Amygdala (tissue), 56 donors: ENCODE measurements around the gene GRN.
"Not testable (repeated sequence)": the region's sequence is repeated elsewhere in the genome, so short reads cannot be mapped to it uniquely, and the experiment has no call there.

Experiments used
- DNase-seq, 56 donors: peaks; one replicate each; lab custom pipeline; 2025; lab: John Stamatoyannopoulos, UW

GRN gene

DNA sequence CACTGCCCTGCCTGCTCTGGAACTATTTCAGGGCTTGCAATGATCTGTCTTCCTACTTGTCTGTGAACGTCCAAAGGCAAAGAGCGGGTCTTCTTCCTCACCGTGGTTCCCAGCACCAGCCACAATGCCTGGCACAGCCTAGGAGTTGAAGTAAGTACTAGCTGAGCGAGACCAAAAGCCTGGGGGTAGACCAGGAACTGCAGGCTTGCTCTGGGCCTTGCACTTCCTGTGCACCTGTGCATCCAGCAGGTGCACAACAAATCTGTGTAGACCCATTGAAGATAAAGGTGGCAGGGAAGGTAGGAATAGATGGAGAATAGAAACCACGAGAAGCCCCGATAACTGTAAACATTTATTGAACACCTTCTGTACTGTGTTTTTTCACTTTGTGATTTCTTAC lies 13.9 kb downstream of the GRN start:
- no peak for DNase-seq

DNA sequence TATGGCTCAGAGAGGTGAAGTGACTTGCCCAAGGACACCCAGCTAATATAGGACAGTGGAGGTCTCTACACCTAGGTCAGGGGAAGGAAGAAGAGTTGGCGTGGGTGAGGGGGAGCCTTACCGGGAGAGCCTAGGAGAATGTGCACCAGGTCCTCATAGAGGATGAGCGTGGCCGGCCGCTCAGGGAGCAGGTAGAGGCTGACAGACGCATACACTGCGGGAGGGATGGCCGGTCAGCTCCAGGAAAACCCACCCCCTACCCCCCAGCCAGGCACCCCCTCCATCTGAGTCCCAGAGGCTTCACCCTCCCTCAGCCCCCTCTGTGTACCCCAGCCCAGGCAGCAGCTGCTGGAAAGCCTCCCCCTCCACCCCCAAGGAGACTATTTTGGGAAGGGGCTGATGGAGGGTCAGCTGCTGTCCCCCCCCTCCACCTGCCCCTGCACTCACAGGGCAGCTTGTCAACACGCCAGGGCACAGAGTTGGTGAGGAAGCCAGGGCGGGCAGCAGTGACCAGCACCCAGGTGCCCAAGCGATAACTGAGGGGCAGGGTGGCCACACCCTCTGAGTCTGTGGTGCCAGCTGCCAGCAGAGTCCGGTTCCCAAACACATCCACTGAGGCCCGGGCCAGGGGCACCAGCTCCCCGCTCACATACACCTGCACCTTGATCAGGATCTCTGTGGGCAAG lies 14.5 kb downstream of the GRN start:
- DNase-seq = no peak

DNA sequence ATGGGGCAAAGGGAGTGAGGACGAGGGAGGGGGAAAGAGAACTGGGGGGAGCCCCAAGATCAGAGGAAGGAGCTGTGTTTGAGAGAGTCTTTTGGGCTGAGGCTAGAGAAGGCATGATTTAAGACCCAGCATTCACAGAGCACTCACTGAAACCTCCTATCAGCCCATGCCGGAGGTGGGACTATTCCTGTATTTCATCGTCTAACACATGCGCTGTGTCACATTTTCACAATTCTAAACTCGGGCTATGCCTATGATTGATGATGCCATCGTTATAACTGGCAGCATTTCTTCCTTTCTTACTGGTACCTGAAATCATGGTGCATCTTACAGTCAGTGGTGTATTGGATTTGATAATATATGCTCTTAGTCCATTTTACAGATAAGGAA lies 15.0 kb downstream of the GRN start:
- DNase-seq = no peak

DNA sequence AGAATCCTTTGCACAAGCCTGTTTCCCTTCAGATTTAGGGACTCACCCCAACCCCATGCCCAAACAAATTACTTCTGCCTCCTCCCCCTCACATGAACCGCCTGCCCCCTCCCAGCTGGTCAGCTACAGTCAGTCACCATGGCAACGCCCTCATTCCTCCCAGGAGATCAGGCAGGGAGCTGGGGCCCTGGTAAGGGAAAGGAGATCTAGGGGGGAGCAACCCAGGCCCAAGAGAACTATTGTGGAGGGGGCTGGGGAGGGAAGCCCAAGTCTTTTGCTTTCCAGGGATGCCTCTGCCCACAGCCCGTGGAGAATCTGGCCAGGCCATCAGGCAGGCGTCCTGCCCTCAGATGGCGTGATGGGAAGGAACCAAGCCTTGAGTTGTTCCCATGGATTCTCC lies 15.7 kb downstream of the GRN start:
- DNase-seq = peak in 3 of 56 donors; percentile 19 to 27 (median 25)

DNA sequence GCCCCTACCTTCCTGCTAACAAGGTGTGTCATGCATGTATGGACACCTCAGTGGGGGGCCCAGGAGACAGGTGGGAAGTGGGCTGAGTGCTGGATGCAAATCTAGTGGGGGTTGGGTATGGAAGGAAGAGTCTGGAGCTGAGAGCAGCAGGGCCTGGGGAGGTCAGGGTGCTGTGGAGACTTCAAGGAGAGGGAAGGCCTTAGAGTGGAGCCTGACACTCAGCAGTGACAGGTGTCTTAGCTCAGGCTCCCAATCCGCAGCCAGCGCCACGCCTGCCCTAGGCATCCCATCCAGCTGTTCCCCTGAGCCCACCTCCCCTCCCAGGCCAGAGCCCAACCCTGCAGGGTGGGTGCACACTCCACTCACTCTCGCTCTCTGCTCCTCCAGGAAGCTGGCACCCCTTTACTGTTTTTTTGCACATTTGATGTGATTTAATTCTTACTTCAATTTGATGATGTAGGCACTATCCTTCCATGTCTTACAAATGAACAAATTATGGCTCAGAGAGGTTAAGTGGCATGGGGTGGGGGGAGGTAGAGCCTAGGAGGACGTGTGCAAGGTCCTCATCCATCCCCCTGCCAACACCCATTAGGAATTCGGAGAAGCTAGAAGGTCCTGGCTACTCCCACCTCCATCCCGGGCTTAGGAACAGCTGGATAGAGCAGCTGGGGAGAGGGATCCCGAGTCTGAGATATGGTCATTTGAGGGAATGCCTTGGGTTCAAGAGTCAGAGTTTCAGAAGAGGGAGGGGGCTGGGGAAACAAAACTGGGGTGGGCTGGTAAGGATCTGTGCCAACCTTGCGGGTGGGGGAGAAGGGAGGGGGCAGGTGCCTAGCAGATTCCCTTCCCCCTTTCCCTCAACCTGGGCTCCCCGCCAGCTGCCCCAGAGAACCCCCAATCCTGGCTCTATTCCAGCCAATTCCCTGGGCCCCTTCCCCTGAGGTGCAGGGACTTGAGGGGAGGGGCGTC lies 16.5 kb downstream of the GRN start:
- DNase-seq = peak in 1 of 56 donors; percentile 41

DNA sequence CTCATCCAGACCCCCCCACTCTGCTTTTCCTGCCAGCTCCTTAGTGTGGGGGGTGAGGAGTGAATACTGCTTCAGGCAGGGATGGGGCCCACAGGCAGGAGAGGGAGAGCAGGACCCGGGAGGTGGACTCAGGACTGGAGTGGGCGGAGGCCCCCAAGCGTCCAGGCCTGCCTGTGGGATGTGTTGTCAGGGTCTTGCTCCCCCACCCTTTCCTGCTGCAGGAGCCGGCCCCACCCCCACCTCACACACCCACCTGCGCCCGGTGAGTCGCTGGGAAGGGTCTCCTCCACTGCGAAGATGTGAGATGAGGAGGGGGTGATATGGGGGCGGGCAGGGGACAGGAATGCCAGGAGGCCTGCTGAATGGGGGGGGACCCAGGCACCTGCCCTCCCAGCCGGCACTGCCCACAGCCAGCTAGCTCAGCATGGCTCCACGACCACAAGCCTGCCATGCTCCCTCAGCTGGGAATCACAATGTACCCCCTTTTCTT lies 17.4 kb downstream of the GRN start:
- DNase-seq = no peak

DNA sequence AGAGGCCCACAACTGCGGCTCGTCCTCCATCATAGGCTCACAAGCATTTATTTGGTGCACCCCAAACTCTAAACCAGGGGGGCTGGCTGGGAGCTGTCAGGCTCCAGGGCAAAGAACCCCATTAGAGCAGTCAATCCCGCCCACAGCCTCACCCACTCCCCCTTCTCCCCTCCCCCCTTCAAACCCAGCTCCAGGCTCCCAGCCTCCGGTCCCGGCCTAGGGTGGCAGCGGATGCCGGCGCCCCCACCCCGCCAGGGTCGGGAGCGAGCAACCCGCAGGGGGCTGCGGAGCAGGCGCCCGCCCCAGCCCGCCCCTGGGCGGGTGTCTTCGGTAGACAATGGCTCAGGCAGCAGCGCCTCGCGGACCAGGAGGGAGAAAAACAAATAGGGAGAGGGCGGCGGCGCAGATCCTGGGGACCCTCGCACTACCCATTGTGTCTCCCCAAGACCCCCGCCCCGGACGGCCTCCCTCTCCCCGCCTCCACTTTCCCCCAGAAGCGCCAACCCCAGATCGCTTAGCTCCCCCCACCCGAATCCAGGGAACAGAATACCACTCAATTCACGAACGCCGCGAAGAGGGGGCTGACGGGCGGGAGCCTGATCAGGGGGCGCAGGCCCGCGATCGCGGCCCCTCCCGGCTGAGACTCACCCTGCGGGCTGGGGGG lies 18.0 kb downstream of the GRN start:
- DNase-seq = peak in 4 of 56 donors; percentile 13 to 43 (median 24)

DNA sequence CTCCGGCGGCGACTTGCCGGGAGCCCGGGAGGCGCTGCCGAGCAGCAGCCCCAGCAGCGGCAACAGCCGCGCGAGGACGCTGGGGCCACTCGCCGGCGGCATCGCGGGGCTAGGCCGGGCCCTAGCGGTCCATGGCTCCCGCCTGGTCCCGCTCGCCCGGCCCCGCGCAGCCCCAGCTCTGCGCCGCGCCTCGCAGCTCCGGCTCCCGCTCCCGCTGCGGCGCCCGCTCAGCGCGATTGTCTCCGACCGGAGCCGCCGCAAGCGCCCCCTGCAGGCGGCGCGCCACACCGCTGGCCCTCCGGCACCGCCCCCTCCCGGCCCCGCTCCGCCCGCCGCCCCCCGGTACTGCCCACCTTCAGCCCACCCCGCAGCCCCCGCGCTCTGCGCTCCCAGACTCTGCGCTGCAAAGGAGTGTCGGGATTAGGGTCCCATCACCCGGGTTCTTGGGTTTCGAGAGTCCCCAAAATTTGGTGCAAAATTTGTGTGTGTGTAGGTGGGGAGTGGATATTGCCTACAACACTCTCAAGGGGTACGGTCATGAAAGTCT lies 18.6 kb downstream of the GRN start, which contains the start of gene FAM171A2:
FAM171A2 (minus strand) TSS at position 241 of the 547 bp plus-strand sequence; CDS start at position 102, 139 bp downstream.
- DNase-seq = peak in 31 of 56 donors; percentile 13 to 68 (median 36)

DNA sequence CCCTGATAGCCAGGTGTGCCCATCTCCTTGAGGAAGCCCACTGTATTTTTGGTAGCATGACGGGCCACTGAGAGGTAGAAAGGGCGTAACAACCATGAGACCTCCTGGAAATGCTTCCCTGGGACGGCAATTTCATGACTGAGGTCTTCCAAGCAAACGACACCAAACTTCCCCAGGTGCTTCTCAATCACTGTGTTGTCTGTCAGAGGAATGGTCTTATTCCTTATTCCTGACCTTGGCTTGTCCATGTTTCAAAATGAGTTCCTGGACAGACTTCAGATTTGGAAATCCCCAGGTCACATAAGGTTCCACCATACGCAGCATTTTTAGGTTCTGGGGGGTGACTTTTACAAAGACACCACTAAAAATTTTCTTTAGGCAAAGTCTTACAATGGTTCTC lies 19.9 kb downstream of the GRN start:
- not testable (repeated sequence) for DNase-seq

DNA sequence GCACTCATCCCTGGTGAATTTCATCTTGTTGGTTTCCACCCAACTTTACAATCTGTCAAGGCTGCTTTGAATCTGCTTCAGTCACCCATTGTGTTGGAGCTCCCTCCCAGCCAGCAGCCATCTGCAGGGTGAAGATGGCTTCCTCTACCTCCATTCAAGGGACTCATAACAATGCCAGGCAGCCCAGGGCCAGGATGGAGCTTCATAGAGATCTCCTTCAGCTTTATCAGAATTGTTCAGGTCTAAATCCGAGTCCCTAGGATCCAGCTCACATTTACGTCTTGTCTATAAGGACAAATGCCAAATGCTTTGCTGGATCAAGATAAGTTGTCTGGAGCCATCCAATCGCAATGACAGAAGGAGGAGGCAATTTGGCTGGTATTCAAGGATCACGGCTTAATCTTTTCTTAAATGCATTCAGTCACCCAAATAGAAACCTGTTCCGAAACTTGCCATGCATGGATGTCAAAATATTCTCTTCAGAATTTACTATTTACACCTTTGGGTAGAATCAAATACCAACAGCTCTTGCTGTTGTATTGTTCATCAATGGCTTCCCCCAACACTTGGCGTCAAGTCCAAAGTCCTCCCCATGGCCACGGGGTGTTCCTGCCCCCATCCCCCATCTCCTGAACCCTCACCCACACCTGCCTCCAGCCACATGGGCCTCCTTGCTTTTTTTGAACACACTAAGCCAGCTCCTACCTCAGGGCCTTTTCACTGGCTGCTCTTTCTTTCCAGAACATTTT lies 22.3 kb downstream of the GRN start:
- peak in 4 of 56 donors; percentile 12 to 48 (median 22) for DNase-seq

DNA sequence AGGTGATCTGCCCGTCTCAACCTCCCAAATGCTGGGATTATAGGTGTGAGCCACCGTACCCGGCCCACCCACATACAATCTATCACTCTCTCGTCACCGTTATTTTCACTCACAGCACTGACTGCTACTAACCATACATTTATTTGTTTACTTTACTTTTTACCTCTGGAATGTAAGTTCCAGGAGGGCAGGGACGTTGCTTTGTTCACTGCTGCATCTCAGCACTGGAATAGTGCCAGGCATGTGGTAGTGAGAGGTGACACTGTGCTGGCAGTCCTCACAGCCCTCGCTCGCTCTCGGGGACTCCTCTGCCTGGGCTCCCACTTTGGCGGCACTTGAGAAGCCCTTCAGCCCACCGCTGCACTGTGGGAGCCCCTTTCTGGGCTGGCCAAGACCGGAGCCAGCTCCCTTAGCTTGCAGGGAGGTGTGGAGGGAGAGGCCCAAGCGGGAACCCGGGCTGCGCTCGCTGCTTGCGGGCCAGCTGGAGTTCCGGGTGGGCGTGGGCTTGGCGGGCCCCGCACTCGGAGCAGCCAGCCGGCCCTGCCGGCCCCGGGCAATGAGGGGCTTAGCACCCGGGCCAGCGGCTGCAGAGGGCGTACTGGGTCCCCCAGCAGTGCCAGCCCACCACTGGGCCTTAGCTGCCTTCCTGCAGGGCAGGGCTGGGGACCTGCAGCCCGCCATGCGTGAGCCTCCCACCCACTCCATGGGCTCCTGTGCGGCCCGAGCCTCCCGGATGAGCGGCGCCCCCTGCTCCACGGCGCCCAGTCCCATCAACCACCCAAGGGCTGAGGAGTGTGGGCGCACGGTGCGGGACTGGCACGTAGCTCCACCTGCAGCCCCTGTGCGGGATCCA lies 23.5 kb downstream of the GRN start:
- not testable (repeated sequence) for DNase-seq

DNA sequence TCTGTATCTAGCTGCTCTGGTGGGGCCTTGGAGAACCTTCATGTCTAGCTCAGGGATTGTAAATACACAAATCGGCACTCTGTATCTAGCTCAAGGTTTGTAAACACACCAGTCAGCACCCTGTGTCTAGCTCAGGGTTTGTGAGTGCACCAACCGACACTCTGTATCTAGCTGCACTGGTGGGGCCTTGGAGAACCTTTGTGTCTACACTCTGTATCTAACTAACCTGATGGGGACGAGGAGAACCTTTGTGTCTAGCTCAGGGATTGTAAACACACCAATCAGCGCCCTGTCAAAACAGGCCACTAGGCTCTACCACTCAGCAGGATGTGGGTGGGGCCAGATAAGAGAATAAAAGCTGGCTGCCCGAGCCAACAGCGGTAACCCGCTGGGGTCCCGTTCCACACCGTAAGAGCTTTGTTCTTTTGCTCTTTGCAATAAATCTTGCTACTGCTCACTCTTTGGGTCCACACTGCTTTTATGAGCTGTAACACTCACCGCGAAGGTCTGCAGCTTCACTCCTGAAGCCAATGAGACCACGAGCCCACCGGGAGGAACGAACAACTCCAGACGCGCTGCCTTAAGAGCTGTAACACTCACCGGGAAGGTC lies 24.4 kb downstream of the GRN start:
- not testable (repeated sequence) for DNase-seq

DNA sequence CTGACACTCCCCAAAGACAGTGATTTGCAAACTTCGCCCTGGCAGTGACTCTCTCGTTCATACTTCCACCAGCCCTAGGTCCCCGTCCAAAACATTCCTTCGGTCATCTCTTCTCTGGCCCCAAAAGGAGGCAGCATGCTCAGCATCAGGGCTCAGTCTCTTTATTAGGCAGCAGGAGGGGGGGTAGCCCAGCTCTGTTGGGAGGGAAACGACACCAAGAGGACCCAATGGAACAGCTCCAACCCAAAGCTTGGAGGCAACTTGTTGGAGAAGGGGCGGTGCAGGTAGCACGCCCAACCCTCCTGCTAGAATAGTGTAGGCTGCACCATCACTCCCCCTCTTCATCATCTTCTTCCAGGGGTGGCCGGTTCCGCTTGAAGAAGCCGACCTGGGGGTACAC lies 26.9 kb downstream of the GRN start:
- DNase-seq = no peak

DNA sequence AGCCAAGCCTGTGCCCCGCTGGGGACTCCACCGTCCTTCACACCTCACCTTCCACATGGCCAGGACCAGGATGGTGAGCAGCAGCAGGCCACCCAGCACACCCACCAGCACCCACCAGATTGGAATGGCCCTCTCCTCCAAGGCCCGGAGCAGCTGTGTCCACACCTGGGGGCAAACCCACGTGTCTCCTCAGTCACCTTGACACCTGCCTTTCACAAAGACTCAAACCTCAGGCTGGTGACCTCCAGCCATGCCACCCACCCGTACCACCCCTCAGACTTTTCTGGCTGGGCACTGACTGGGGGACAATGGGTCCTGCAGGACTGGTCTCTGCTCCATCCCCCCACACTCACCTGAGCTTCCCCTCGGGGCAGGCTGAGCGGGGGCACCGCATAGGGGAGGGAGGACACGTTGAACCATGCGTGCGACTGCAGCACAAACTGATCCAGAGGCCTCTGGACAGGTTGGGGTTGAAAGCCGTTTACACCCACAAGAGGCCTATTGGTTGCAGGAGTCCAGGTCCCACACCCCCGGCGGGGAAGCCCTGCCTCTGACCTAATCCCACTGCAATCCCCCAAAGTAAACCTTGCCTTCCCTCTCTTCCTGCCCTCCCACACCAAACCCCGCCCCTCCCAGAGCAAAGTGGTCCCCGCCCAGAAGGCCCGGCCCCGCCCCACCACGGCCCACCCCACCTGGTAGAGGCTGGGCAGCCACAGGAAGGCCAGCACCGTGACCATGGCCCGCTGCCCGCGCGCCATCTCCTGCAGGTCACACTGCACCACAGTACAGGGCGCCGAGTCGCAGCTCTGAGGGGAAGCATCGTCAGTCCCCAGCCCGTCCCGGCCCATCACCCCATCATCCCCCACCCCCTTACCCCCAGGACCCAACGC lies 29.4 kb downstream of the GRN start:
- DNase-seq = no peak

DNA sequence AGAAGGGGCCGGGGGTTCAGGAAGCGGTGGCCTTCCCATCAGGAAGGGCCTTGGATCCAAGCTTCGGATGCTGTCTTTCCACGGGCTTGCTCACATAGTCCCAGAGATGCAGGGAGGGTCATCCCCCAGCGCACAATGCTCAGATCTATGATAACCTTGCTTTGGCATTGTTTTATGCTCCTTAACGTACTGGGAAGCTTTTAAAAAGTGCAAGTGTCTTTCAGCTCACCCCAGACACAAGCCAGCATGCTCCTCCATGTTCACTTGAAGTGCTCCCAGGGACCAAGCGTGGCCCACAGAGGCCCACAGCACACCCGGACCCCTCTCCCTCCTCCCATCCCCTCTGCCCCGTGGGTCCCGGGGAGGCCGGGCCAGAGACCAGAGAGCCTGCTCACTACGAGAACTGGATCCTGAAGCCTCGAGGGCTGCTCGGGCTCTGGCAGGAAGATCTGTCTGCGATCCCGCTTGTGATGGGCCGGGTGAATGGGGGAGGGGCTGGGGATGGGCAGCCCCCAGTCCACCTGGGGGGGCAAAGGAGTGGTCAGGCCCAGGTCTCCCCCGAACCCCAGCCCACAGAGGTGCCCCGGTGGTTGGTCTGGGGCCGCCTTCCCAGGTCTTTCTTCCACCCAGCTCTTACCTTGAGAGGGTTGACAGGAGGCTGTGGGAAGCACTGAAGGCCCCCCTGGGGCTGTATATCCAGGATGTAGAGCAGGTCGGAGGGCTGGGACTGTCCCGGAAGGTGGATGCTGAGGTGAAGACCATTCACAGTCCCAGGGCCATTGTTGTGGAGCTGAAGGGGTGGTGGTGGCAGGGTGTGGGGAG lies 30.3 kb downstream of the GRN start:
- no peak for DNase-seq

DNA sequence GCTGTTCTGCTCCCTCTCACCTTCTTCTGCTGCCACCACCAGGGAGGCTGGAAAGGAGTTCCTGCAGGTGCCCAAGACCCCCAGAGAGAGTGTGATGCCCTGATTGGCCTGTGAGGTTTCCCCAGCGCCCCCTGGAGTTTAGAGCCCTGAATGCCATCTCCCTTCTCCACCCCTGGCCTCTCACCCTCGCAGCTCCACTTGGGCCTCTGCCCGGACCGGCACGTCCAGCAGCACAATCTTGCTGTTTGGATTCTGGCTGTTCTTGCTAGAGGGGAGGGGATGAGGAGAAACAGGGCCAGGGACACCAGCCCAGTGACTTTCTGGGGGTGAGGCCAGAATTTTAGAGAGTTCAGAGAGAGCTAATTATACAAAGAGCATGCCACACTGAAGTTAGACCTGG lies 31.0 kb downstream of the GRN start:
- peak in 23 of 56 donors; percentile 10 to 71 (median 40) for DNase-seq
